DMS153 treated with DMSO at 0.1 percent for 48 hours (cell line): ENCODE data around the gene PRRC2C.
"Not testable (repeated sequence)": the region's sequence is repeated elsewhere in the genome, so short reads cannot be mapped to it uniquely, and the experiment has no call there.

ENCODE experiments used
- DNase-seq: peaks from one replicate; lab custom pipeline; 2025; ENCODE audit not compliant: unreplicated experiment; lab: John Stamatoyannopoulos, UW

PRRC2C gene

DNA sequence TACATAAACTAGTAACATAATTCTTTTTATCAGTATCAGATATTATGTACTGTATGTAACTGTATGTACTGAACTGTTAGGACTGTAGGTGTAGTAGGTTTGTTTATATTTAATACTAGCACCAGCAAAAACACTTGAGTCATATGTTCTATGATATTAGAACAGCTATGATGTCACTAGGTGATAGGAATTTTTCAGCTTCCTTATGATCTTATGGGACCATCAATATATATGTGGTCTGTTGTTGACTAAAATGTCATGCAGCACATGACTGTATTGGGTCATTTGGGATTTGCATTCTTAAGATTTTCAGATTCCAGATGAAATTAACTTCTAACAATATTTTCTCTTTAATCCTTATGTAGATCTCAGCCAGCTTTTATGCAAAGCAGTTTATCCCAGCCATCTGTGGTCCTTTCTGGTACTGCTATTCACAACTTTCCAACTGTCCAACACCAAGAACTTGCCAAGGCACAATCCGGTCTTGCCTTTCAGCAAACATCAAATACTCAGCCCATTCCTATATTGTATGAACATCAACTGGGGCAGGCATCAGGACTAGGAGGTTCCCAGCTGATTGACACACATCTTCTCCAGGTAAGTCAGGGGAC is 98.4 kb downstream of the PRRC2C start:
- DNase-seq = no peak

DNA sequence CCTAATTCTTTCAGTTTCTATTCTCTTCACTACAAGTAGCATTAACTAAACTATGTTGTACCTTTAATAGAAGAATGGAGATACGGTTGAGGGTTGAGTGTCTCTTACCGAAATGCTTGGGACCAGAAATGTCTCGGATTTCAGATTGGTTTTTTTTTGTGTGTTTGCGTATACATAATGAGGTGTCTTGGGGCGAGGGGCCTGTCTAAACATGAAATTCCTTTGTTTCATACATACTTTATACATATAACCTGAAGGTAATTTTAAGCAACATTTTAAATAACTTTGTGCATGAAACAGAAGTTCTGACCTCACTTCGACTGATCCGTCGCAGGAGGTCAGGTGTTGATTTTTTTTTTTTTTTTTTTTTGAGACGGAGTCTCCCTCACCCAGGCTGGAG is 100.4 kb downstream of the PRRC2C start:
- DNase-seq = no peak

DNA sequence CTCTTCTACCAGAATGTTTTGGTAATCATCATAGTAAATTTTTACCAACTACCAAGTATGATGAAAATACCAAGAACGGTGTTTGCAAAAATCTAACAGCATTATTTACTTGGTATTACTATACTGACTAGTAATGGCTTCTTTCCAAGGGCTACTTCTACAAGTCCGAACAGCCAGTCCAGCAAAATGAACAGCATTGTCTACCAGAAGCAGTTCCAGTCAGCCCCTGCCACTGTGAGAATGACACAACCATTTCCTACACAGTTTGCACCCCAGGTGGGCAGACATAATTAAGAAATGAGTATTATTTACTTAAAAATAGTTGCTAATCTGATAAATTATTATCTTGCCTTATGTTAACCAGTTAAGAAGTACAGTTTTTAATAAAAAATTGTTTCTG is 102.9 kb downstream of the PRRC2C start:
- no peak for DNase-seq

DNA sequence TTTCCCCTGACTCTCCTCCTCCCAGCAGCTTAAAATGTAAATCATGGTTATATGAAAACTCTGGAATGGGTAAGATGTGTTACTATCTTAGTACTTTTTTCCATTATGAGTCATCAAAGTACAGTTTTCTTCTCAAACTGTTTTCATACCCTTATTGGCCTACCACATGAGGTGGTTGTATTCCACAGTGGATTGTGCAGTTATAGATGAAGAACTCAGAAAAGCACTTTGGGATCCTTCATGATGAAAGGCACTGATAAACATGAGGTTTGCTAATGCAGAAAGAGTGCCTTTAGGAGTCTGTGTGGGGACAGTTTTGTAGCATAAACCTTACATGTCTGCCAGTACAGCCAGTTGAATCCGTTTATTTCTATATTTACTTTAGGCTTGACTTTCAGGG is 104.7 kb downstream of the PRRC2C start:
- no peak for DNase-seq

DNA sequence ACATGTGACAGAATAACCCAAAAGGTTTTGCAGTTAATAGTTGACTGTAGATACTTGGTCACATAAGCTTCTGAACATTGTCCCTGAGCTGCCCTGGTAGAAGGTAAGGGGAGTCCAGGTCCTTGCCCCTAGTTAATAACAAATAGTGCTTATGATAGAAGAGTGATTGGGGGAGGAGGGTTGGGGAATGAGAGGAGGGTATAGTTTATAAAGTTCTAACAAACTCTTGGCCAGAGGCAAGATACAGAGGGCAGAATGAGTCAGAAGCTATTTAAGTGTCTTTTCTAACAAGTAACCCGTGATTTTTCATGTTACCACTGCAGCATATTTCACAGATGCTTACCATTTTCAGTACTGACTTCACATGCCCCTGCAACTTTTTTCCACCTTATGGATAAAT is 110.0 kb downstream of the PRRC2C start:
- DNase-seq = no peak

GRCh38 chr1:171596119-171596518 is 110.8 kb downstream of the PRRC2C start:
- no peak for DNase-seq

GRCh38 chr1:171596705-171597104 is 111.4 kb downstream of the PRRC2C start:
- no peak for DNase-seq

GRCh38 chr1:171597203-171597602 is 111.9 kb downstream of the PRRC2C start:
- DNase-seq = no peak

- DNase-seq = not testable (repeated sequence)
Measured at GRCh38 chr1:171600310-171600709, 115.0 kb downstream of the PRRC2C start.

- no peak for DNase-seq
Measured at GRCh38 chr1:171600862-171601261, 115.5 kb downstream of the PRRC2C start.

GRCh38 chr1:171603042-171603441 is 117.7 kb downstream of the PRRC2C start:
- DNase-seq = not testable (repeated sequence)

DNA sequence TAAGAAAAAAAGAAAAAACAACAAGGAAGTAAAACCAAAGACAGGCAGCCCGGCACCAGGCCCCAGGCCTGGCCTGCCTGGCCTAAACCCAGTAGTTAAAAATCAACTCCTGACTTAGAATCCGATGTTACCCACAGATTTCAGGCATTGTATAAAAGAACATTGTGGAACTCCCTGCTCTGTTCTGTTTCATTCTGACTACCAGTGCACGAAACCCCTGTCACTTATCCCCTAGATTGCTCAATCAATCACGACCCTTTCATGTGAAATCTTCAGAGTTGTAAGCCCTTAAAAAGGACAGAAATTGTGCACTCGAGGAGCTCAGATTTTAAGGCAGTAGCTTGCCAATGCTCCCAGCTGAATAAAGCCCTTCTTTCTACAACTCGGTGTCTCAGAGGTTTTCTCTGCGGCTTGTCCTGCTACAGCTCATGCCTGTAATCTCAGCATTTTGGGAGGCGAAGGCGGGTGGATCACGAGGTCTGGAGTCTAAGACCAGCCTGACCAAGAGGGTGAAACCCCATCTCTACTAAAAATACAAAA is 121.1 kb downstream of the PRRC2C start:
- no peak for DNase-seq

- DNase-seq = no peak
Measured at GRCh38 chr1:171610385-171610784, 125.1 kb downstream of the PRRC2C start.

GRCh38 chr1:171611306-171611705 is 126.0 kb downstream of the PRRC2C start:
- no peak for DNase-seq

DNA sequence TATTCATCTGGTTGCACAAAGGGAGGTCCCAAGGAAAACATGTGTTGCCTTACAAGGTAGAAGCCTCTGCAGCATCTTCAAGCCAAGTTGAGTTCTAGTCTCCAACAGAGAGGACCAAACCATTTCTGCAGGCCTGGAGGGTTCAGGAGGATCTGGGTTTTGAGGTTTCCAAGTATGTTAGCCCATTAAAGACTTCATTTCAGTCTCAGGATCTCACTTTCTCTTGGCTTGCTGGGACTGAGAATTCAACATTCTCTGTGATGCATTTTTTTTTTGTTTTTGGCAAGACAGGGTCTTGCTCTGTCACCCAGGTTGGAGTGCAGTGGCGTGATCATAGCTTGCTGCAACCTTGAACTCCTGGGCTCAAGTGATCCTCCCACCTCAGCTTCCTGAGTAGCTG is 128.0 kb downstream of the PRRC2C start:
- no peak for DNase-seq

DNA sequence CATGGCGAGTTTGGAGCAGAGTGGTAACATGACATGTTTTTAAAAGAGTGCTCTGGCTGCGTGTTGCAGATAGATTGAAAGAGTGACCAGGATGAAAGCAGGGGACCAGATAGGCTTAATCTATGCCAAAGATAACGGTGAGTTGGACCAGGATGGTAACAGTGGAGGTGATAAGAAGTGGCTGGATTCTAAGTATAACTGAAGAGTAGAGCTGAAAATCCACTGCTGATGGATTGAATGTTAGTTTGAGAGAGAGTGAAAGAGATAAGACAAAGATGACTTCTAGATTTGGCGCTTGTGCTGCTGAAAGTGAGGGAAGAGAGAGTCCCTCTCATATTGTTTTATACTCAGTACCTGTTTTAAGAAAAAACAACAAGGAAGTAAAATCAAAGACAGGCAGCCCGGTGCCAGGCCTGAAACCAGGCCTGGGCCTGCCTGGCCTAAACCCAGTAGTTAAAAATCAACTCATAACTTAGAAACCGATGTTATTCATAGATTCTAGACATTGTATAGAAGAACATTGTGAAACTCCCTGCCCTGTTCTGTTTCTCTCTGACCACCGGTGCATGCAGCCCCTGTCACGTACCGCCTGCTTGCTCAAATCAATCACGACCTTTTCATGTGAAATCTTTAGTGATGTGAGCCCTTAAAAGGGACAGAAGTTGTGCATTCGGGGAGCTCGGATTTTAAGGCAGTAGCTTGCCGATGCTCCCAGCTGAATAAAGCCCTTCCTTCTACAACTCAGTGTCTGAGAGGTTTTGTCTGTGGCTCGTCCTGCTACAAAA is 130.0 kb downstream of the PRRC2C start:
- not testable (repeated sequence) for DNase-seq

GRCh38 chr1:171616586-171616985 is 131.3 kb downstream of the PRRC2C start:
- no peak for DNase-seq

GRCh38 chr1:171622152-171622462 is 136.8 kb downstream of the PRRC2C start, which contains the start of gene MYOCOS:
Gene MYOCOS (plus strand): TSS chr1:171622243. CDS start chr1:171623884, 1,641 bp downstream.
- no peak for DNase-seq

DNA sequence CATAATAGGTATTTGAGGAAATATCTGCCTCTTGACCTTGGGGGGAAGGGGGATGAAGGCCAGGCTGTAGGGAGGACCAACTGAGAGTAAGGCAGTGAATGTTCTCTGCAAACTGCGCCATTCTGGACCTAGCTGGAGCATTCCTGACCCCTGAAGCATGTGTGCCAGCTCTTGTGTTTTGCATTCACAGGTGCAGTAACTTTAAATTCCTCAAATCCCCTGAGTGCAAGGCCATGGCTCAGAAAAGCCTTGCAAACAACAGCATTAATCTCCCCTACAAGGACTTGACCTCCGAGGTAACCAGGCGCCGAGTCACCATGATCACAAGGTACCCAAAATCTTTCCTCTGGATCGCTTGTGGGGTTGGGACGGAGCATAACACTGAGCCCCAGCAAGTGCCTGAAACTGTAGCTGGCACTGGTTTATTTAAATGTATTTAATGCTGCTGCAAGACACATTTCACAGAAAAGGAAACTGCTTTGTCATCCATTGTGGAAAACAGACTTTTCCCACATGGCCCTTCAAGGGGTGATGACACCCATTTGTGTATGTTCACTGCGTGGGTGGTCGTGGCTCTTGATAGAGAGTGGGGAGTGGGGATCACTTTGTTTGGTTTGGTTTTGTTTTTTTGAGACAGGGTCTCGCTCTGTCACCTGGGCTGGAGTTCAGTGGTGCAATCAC is 138.5 kb downstream of the PRRC2C start:
- no peak for DNase-seq

DNA sequence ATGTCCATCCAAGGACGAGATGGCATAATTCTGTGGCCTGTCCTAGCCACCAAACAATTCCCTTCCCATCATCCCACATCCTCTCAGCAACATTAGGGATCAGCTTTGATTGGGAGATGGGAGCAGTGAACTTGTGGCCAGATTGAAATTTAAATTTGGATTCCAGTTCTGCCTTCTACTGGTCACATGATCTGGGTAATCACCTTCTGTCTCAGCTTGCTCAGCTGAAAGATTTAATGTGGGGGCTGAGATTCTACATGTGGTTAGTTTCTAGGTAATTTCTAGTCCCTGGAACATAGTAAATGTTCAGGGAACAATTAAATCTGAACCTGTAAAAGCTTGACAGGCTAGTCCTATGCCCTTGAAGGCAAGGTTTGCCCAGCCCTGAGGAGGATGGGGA is 139.9 kb downstream of the PRRC2C start:
- DNase-seq = no peak

- no peak for DNase-seq
Measured at GRCh38 chr1:171627020-171627419, 141.7 kb downstream of the PRRC2C start.

DNA sequence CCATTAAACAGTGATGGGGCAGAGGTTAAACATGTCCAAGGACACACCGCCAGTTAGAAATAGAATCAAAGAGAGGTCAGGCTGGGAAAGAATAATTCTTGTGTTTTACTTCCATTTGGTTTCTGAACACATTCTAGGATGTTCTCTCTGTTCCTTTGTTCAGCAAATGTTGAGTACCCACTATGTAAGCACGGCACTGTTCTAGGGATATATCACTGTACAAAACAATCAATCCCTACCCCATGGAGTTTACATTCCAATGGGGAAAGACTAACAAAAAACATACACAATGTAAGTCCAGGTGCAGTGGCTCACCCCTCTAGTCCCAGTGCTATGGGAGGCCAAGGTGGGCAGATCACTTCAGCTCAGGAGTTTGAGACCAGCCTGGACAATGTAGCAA is 142.9 kb downstream of the PRRC2C start:
- no peak for DNase-seq
